Prostate gland (tissue), 2 donors: ENCODE measurements around the gene SERPINA1. TPM values are rescaled to one million over a fixed set of nuclear protein-coding genes. Genes with fewer than 3 reads are reported as not detected.
A peak's percentile ranks its signal among the peaks of the same experiment; 100 is the strongest.

Experiments
- DNase-seq: peaks from one replicate; pipeline ENCODE4 v3.0.0-alpha.2; 2019; ENCODE audit warnings: low spot score
- H3K27ac ChIP-seq, 2 donors: fragments of 200-600 bp; sonication (generic); 2 replicates each; pipeline ENCODE4 v1.5.1; 2017 to 2019
- H3K27me3 ChIP-seq: fragments of 200-600 bp; sonication (generic); replicated peaks from 2 replicates; pipeline ENCODE4 v1.5.1; 2019; ENCODE audit not compliant: insufficient read depth
- H3K36me3 ChIP-seq, 2 donors: fragments of 200-600 bp; sonication (generic); 1 replicate in 1 of 2; 2 replicates in 1 of 2; pipeline versions ENCODE4 v1.5.1 to v1.8.1; 2017 to 2019
- H3K4me1 ChIP-seq: fragments of 200-600 bp; sonication (generic); replicated peaks from 2 replicates; pipeline ENCODE4 v1.5.1; 2019
- H3K4me3 ChIP-seq, 2 donors: fragments of 200-600 bp; sonication (generic); 2 replicates each; pipeline ENCODE4 v1.5.1; 2017 to 2019
- H3K9me3 ChIP-seq: fragments of 200-600 bp; sonication (generic); 2 replicates; pipeline ENCODE4 v1.5.1; 2017
- CTCF ChIP-seq, 4 experiments: fragments of 200-600 bp in 2 of 4; fragments of 450-650 bp in 2 of 4; sonication (generic) in 2 of 4; IDR thresholded peaks; 1 replicate in 3 of 4; 2 replicates in 1 of 4; pipeline ENCODE4 v1.5.1; 2016 to 2019; ENCODE audit warnings: antibody characterized with exemption in 4 of 4, mild to moderate bottlenecking in 2 of 4, moderate library complexity in 2 of 4
- POLR2A ChIP-seq: fragments of 450-650 bp; IDR thresholded peaks from one replicate; pipeline ENCODE4 v1.6.1; 2016; ENCODE audit warnings: antibody characterized with exemption, mild to moderate bottlenecking
- POLR2AphosphoS5 ChIP-seq: sonication (generic); formaldehyde crosslinking; IDR thresholded peaks from one replicate; pipeline ENCODE4 v1.6.1; 2017; ENCODE audit warnings: antibody characterized with exemption
- WGBS: methylation state at CpG from one replicate; pipeline ENCODE4 v1.1.5; 2018; 5-methylcytosine and 5-hydroxymethylcytosine counted together
- intact Hi-C: fragments of 100-400 bp; cut with DNase I; formaldehyde crosslinking; loops from one replicate; pipeline ENCODE4 v1.14.2; 2022
- total RNA-seq, 2 donors: library from RNA; depleted of rRNA; stranded (reverse); fragments of >200 nt; gene quantifications; one replicate each; pipeline ENCODE4 v1.1.0, GENCODE V29; 2016

SERPINA1 gene
- total RNA-seq = 1 to 10 TPM; 4.9 to 9.8 TPM

GRCh38 chr14:94388384-94389103 is at the start of gene SERPINA1:
Gene SERPINA1, minus strand, starts transcription at chr14:94388602. Its CDS starts 5,365 bp downstream, at chr14:94383237.
- H3K4me1 ChIP-seq = peaks cover 5% of the 10 kb centered on the region
- intact Hi-C loops = no loop called here
- no peaks in the 10 kb centered on the region for H3K36me3 ChIP-seq
- H3K4me3 ChIP-seq = no peak within 1 kb of the TSS
- TF ChIP-seq CTCF (IDR thresholded peaks at IDR 0.05) (no peak), POLR2AphosphoS5 (no peak), POLR2A (no peak)
- no peaks in the 10 kb centered on the region for H3K9me3 ChIP-seq
- H3K27ac ChIP-seq = no peak within 1 kb of the TSS
- no peaks in the 10 kb centered on the region for H3K27me3 ChIP-seq
- 91% methylated on average over 18 of the region's 18 CpGs for WGBS
- no peak for DNase-seq

- Histone ChIP-seq H3K4me3 (no peak overlapping the region), H3K9me3 (no peaks in the 10 kb centered on the region), H3K36me3 (no peaks in the 10 kb centered on the region), H3K27me3 (no peaks in the 10 kb centered on the region), H3K4me1 (no peaks in the 10 kb centered on the region), H3K27ac (no peak overlapping the region)
- TF ChIP-seq POLR2A (no peak), CTCF (IDR thresholded peaks at IDR 0.05) (no peak), POLR2AphosphoS5 (no peak)
- DNase-seq = no peak
- intact Hi-C loops = no loop called here
- 20% methylated on average over 2 of the region's 2 CpGs for WGBS
These were observed 40.2 kb upstream of the SERPINA1 start for GRCh38 chr14:94428610-94429009.

- Histone ChIP-seq H3K36me3 (no peaks in the 10 kb centered on the region), H3K4me3 (no peak overlapping the region), H3K4me1 (no peaks in the 10 kb centered on the region), H3K9me3 (no peaks in the 10 kb centered on the region), H3K27me3 (no peaks in the 10 kb centered on the region), H3K27ac (no peak overlapping the region)
- intact Hi-C loops = no loop called here
- no peak for TF ChIP-seq CTCF (IDR thresholded peaks at IDR 0.05)
- no peak for TF ChIP-seq POLR2A
- no peak for TF ChIP-seq POLR2AphosphoS5
- no peak for DNase-seq
- 42% methylated on average over 9 of the region's 9 CpGs for WGBS
These were observed 38.7 kb upstream of the SERPINA1 start for GRCh38 chr14:94427016-94427613.

GRCh38 chr14:94426526-94426925 is 38.1 kb upstream of the SERPINA1 start:
- no peaks in the 10 kb centered on the region for H3K27me3 ChIP-seq
- intact Hi-C loops = no loop called here
- H3K9me3 ChIP-seq = no peaks in the 10 kb centered on the region
- TF ChIP-seq CTCF (IDR thresholded peaks at IDR 0.05) = no peak
- TF ChIP-seq POLR2AphosphoS5 = peak; percentile 63
- TF ChIP-seq POLR2A = no peak
- 42% methylated on average over 4 of the region's 4 CpGs for WGBS
- no peaks in the 10 kb centered on the region for H3K4me1 ChIP-seq
- no peaks in the 10 kb centered on the region for H3K36me3 ChIP-seq
- no peak overlapping the region for H3K27ac ChIP-seq
- H3K4me3 ChIP-seq = no peak overlapping the region
- peak; percentile 50 for DNase-seq

GRCh38 chr14:94424371-94424770 is 36.0 kb upstream of the SERPINA1 start:
- Histone ChIP-seq H3K27me3 (no peaks in the 10 kb centered on the region), H3K9me3 (no peaks in the 10 kb centered on the region), H3K36me3 (no peaks in the 10 kb centered on the region), H3K27ac (no peak overlapping the region), H3K4me1 (no peaks in the 10 kb centered on the region), H3K4me3 (no peak overlapping the region)
- TF ChIP-seq CTCF (IDR thresholded peaks at IDR 0.05) = no peak
- TF ChIP-seq POLR2A = no peak
- TF ChIP-seq POLR2AphosphoS5 = no peak
- intact Hi-C loops = loop anchor here (5.0 kb wide), 1 partner anchor 68 kb away; no protein-coding TSS in a partner anchor
- 76% methylated on average over 3 of the region's 3 CpGs for WGBS
- DNase-seq = no peak
